Upper lobe of left lung (tissue), 4 donors: Measurements from ENCODE around the gene TWNK.

Experiments used
- POLR2A ChIP-seq, 4 donors: fragments of 450-650 bp; IDR thresholded peaks; one replicate each; pipeline ENCODE4 v1.5.1; 2016 to 2017; ENCODE audit warnings: antibody characterized with exemption in 4 of 4, mild to moderate bottlenecking in 2 of 4
- POLR2AphosphoS5 ChIP-seq, 2 donors: sonication (generic); formaldehyde crosslinking; IDR thresholded peaks; one replicate each; pipeline ENCODE4 v1.5.1; 2017; ENCODE audit warnings: antibody characterized with exemption in 2 of 2
- TF ChIP-seq, protein P1 (sequence below), 6 experiments: fragments of 450-650 bp in 4 of 6; fragments of 200-600 bp in 2 of 6; sonication (generic) in 2 of 6; IDR thresholded peaks; one replicate each; pipeline ENCODE4 v1.5.1; 2016 to 2019; ENCODE audit warnings: antibody characterized with exemption in 6 of 6

DNA sequence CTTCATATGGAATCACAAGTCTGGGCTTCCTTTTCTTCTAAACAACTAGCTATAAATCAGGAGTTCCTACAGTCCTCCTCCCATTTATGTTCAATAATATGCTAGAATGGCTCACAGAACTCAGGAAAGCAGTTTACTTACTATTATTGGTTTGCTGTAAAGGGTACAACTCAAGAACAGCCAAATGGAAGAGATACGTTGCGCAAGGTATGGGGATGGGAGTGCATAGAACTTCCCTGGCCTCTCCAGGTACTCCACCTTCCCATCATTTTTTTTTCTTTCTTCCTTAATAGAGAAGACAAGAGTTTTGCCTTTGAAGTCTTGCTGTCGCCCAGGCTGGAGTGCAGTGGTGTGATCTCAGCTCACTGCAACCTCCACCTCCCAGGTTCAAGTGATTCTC is 45.1 kb upstream of the TWNK start:
- TF ChIP-seq, protein P1, sequence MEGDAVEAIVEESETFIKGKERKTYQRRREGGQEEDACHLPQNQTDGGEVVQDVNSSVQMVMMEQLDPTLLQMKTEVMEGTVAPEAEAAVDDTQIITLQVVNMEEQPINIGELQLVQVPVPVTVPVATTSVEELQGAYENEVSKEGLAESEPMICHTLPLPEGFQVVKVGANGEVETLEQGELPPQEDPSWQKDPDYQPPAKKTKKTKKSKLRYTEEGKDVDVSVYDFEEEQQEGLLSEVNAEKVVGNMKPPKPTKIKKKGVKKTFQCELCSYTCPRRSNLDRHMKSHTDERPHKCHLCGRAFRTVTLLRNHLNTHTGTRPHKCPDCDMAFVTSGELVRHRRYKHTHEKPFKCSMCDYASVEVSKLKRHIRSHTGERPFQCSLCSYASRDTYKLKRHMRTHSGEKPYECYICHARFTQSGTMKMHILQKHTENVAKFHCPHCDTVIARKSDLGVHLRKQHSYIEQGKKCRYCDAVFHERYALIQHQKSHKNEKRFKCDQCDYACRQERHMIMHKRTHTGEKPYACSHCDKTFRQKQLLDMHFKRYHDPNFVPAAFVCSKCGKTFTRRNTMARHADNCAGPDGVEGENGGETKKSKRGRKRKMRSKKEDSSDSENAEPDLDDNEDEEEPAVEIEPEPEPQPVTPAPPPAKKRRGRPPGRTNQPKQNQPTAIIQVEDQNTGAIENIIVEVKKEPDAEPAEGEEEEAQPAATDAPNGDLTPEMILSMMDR (IDR thresholded peaks at IDR 0.05), result no peak
- TF ChIP-seq POLR2AphosphoS5 (IDR thresholded peaks at IDR 0.05) (no peak), POLR2A (IDR thresholded peaks at IDR 0.05) (no peak)
